SK-N-SH (cell line): ENCODE results near the gene MTREX. TPM values are rescaled to one million over a fixed set of nuclear protein-coding genes. Genes with fewer than 3 reads are reported as not detected.

Experiments used
- CTCF ChIA-PET: fragments of 300-600, 350-600 bp; formaldehyde crosslinking; extraction: SDS; loops from one replicate; lab custom pipeline; 2021; lab: Yijun Ruan, JAX
- POLR2A ChIA-PET: fragments of 350-600 bp; sonication (Branson Sonifier 250); formaldehyde crosslinking; extraction: SDS; loops from one replicate; lab custom pipeline; 2020; ENCODE audit warnings: antibody characterized with exemption, inconsistent platforms; lab: Yijun Ruan, JAX
- DNase-seq: peaks from one replicate; pipeline ENCODE4 v3.0.0; 2012
- H2AFZ ChIP-seq: fragments of 200-600 bp; sonication (generic); 2 replicates; pipeline ENCODE4 v1.8.1; 2016; ENCODE audit warnings: antibody characterized with exemption, mild to moderate bottlenecking, low read depth
- H3F3A ChIP-seq: fragments of 200-600 bp; sonication (generic); replicated peaks from 2 replicates; pipeline ENCODE3; 2016; ENCODE audit warnings: antibody characterized with exemption, mild to moderate bottlenecking; ENCODE audit not compliant: insufficient read depth
- H3K27ac ChIP-seq, 2 experiments: fragments of 200-500 bp in 1 of 2; fragments of 200-600 bp in 1 of 2; sonication (Bioruptor generic) in 1 of 2; sonication (generic), shearing (Covaris generic) in 1 of 2; 2 replicates each; pipeline versions ENCODE4 v1.5.1 to v1.6.1; 2014 to 2016; ENCODE audit warnings: low read depth in 2 of 2, inconsistent platforms in 1 of 2, low read length in 1 of 2, mild to moderate bottlenecking in 1 of 2, mixed read lengths in 1 of 2
- H3K27me3 ChIP-seq: fragments of 200-600 bp; sonication (generic), shearing (Covaris generic); 2 replicates; pipeline ENCODE4 v1.6.1; 2016; ENCODE audit warnings: mixed run types; ENCODE audit not compliant: insufficient read depth
- H3K36me3 ChIP-seq, 2 experiments: fragments of 200-500 bp in 1 of 2; fragments of 200-600 bp in 1 of 2; sonication (Bioruptor generic) in 1 of 2; sonication (generic) in 1 of 2; replicated peaks in 1 of 2; 2 replicates each; pipeline versions ENCODE3 to v1.5.1; 2014 to 2016; ENCODE audit warnings: low read length in 1 of 2, mild to moderate bottlenecking in 1 of 2; ENCODE audit not compliant: insufficient read depth in 2 of 2, control insufficient read depth in 1 of 2
- H3K4me1 ChIP-seq, 2 experiments: fragments of 200-500 bp in 1 of 2; fragments of 200-600 bp in 1 of 2; sonication (Bioruptor generic) in 1 of 2; sonication (generic), shearing (Covaris generic) in 1 of 2; 2 replicates each; pipeline versions ENCODE4 v1.5.1 to v1.6.1; 2014 to 2016; ENCODE audit warnings: low read depth in 1 of 2, low read length in 1 of 2, mixed run types in 1 of 2; ENCODE audit not compliant: insufficient read depth in 2 of 2, control insufficient read depth in 1 of 2
- H3K4me2 ChIP-seq: fragments of 200-600 bp; sonication (generic), shearing (Covaris generic); 2 replicates; pipeline ENCODE4 v1.6.1; 2017; ENCODE audit warnings: mixed run types
- H3K4me3 ChIP-seq, 2 experiments: fragments of 200-500 bp in 1 of 2; fragments of 200-600 bp in 1 of 2; sonication (Bioruptor generic) in 1 of 2; sonication (generic), shearing (Covaris generic) in 1 of 2; 2 replicates each; pipeline versions ENCODE4 v1.5.1 to v1.8.1; 2014 to 2016; ENCODE audit warnings: low read depth in 2 of 2, inconsistent platforms in 1 of 2, low read length in 1 of 2, mild to moderate bottlenecking in 1 of 2, mixed read lengths in 1 of 2, moderate library complexity in 1 of 2
- H3K79me2 ChIP-seq: fragments of 200-600 bp; sonication (generic); 2 replicates; pipeline ENCODE4 v1.8.1; 2017; ENCODE audit warnings: mild to moderate bottlenecking; ENCODE audit not compliant: insufficient read depth
- H3K9ac ChIP-seq: fragments of 200-600 bp; sonication (generic); 2 replicates; pipeline ENCODE4 v1.6.1; 2017; ENCODE audit warnings: mixed run types
- H3K9me2 ChIP-seq: fragments of 200-600 bp; sonication (generic); 2 replicates; pipeline ENCODE4 v1.6.1; 2017; ENCODE audit warnings: mixed run types
- H3K9me3 ChIP-seq: fragments of 200-600 bp; sonication (generic); 2 replicates; pipeline ENCODE4 v1.6.1; 2017; ENCODE audit warnings: mixed run types, mild to moderate bottlenecking, moderate library complexity
- H4K20me1 ChIP-seq: fragments of 200-600 bp; sonication (generic); 2 replicates; pipeline ENCODE4 v1.6.1; 2017; ENCODE audit warnings: mild to moderate bottlenecking, mixed run types; ENCODE audit not compliant: insufficient read depth
- CHD2 ChIP-seq: fragments of 150-350 bp; IDR thresholded peaks from 2 replicates; pipeline ENCODE4 v1.6.1; 2018; ENCODE audit warnings: low read length; ENCODE audit not compliant: partially characterized antibody
- EP300 ChIP-seq, 2 experiments: IDR thresholded peaks; 2 replicates each; pipeline versions ENCODE4 v1.4.0 to v1.6.1; 2012; ENCODE audit warnings: borderline replicate concordance in 1 of 2, low read depth in 1 of 2, low read length in 1 of 2
- EZH2phosphoT487 ChIP-seq: fragments of 200-600 bp; sonication (generic); IDR thresholded peaks from 2 replicates; pipeline ENCODE4 v1.6.1; 2017; ENCODE audit warnings: low read depth, mixed run types, mild to moderate bottlenecking, antibody characterized with exemption, moderate library complexity, borderline replicate concordance
- FOXJ3 ChIP-seq: sonication (generic); formaldehyde crosslinking; IDR thresholded peaks from 2 replicates; pipeline ENCODE4 v1.5.1; 2020; ENCODE audit warnings: mild to moderate bottlenecking, missing genetic modification reagents
- GATA2 ChIP-seq: sonication (generic); formaldehyde crosslinking; IDR thresholded peaks from 2 replicates; pipeline ENCODE4 v1.5.0; 2020; ENCODE audit warnings: mild to moderate bottlenecking, missing genetic modification reagents
- MEF2A ChIP-seq: IDR thresholded peaks from 2 replicates; pipeline ENCODE4 v1.4.0; 2012; ENCODE audit warnings: low read depth, borderline replicate concordance
- NFIC ChIP-seq: IDR thresholded peaks from 2 replicates; pipeline ENCODE4 v1.4.0; 2012; ENCODE audit warnings: borderline replicate concordance
- NRF1 ChIP-seq: IDR thresholded peaks from 2 replicates; pipeline ENCODE4 v1.6.1; 2012; ENCODE audit warnings: low read depth, mild to moderate bottlenecking, low read length
- POLR2AphosphoS5 ChIP-seq: IDR thresholded peaks from 2 replicates; pipeline ENCODE4 v1.6.1; 2012; ENCODE audit warnings: low read depth, low read length
- RCOR1 ChIP-seq: fragments of 150-350 bp; IDR thresholded peaks from 2 replicates; pipeline ENCODE4 v1.6.1; 2017; ENCODE audit warnings: antibody characterized with exemption, low read length
- RXRA ChIP-seq: IDR thresholded peaks from 2 replicates; pipeline ENCODE4 v1.4.0; 2012; ENCODE audit warnings: low read depth, mild to moderate bottlenecking, borderline replicate concordance
- SMC3 ChIP-seq: IDR thresholded peaks from 2 replicates; pipeline ENCODE4 v1.6.1; 2012; ENCODE audit warnings: low read depth, low read length, improper control_type of control experiment
- WGBS: methylation state at CpG from one replicate; pipeline ENCODE4 v1.1.6; 2017; ENCODE audit warnings: low lambda C conversion rate; 5-methylcytosine and 5-hydroxymethylcytosine counted together
- polyA plus RNA-seq, 3 experiments: library from polyadenylated mRNA; depleted of rRNA; stranded (reverse); fragments of >200 nt; gene quantifications; 2 replicates each; pipeline ENCODE4 v1.2.3, GENCODE V29; 2012
- TF ChIP-seq, protein P1 (sequence below): fragments of 200-600 bp; sonication (generic); IDR thresholded peaks from 2 replicates; pipeline ENCODE4 v1.6.1; 2017; ENCODE audit warnings: antibody characterized with exemption, mild to moderate bottlenecking, moderate library complexity
- TF ChIP-seq, protein P2 (sequence below): IDR thresholded peaks from 2 replicates; pipeline ENCODE4 v1.6.1; 2012; ENCODE audit warnings: mild to moderate bottlenecking, low read depth, low read length, moderate library complexity
- TF ChIP-seq, protein P3 (sequence below): IDR thresholded peaks from 2 replicates; pipeline ENCODE4 v1.4.0; 2012; ENCODE audit warnings: low read depth

Gene MTREX
- polyA plus RNA-seq, 1 of the 3 experiments (the other 2 are of a cell fraction): 11.2 TPM

DNA sequence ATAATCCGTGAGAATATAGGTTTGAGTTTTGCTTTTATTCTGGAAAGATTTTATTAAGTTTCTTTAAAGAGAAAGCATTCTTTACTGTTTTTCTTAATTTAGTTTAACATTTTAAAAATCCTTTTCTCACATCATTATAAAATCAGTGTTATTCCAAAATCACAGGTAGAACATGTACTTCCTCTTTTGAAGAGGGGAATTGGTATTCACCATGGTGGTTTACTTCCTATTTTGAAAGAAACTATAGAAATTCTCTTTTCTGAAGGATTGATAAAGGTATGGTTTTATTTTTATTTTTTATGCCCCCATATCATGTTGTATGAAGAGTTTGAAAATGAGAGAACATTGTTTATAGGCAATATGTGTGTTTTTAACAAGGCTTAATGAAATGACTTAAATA lies 43.0 kb downstream of the MTREX start:
- POLR2A ChIA-PET: no interaction called here
- no peaks in the 10 kb centered on the region for H3K27me3 ChIP-seq
- H3K9me2 ChIP-seq: no peaks in the 10 kb centered on the region
- no peak for TF ChIP-seq SMC3
- TF ChIP-seq, protein P1, sequence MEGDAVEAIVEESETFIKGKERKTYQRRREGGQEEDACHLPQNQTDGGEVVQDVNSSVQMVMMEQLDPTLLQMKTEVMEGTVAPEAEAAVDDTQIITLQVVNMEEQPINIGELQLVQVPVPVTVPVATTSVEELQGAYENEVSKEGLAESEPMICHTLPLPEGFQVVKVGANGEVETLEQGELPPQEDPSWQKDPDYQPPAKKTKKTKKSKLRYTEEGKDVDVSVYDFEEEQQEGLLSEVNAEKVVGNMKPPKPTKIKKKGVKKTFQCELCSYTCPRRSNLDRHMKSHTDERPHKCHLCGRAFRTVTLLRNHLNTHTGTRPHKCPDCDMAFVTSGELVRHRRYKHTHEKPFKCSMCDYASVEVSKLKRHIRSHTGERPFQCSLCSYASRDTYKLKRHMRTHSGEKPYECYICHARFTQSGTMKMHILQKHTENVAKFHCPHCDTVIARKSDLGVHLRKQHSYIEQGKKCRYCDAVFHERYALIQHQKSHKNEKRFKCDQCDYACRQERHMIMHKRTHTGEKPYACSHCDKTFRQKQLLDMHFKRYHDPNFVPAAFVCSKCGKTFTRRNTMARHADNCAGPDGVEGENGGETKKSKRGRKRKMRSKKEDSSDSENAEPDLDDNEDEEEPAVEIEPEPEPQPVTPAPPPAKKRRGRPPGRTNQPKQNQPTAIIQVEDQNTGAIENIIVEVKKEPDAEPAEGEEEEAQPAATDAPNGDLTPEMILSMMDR: no peak
- TF ChIP-seq NRF1: no peak
- TF ChIP-seq MEF2A: no peak
- no peak for TF ChIP-seq CHD2
- TF ChIP-seq FOXJ3 (CRISPR knock-in tag): no peak
- TF ChIP-seq NFIC: no peak
- TF ChIP-seq POLR2AphosphoS5: no peak
- TF ChIP-seq EZH2phosphoT487: no peak
- no peak for TF ChIP-seq RXRA
- TF ChIP-seq, protein P2, sequence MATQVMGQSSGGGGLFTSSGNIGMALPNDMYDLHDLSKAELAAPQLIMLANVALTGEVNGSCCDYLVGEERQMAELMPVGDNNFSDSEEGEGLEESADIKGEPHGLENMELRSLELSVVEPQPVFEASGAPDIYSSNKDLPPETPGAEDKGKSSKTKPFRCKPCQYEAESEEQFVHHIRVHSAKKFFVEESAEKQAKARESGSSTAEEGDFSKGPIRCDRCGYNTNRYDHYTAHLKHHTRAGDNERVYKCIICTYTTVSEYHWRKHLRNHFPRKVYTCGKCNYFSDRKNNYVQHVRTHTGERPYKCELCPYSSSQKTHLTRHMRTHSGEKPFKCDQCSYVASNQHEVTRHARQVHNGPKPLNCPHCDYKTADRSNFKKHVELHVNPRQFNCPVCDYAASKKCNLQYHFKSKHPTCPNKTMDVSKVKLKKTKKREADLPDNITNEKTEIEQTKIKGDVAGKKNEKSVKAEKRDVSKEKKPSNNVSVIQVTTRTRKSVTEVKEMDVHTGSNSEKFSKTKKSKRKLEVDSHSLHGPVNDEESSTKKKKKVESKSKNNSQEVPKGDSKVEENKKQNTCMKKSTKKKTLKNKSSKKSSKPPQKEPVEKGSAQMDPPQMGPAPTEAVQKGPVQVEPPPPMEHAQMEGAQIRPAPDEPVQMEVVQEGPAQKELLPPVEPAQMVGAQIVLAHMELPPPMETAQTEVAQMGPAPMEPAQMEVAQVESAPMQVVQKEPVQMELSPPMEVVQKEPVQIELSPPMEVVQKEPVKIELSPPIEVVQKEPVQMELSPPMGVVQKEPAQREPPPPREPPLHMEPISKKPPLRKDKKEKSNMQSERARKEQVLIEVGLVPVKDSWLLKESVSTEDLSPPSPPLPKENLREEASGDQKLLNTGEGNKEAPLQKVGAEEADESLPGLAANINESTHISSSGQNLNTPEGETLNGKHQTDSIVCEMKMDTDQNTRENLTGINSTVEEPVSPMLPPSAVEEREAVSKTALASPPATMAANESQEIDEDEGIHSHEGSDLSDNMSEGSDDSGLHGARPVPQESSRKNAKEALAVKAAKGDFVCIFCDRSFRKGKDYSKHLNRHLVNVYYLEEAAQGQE: no peak
- TF ChIP-seq, protein P3, sequence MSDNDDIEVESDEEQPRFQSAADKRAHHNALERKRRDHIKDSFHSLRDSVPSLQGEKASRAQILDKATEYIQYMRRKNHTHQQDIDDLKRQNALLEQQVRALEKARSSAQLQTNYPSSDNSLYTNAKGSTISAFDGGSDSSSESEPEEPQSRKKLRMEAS: no peak
- TF ChIP-seq GATA2 (CRISPR knock-in tag): no peak
- no peak for TF ChIP-seq EP300 (IDR thresholded peaks at IDR 0.05; ENCODE audit: borderline replicate concordance in 1 of 2, low read depth in 1 of 2, low read length in 1 of 2)
- no peak for TF ChIP-seq RCOR1
- no peaks in the 10 kb centered on the region for H4K20me1 ChIP-seq
- no peak overlapping the region for H3K4me3 ChIP-seq
- no peaks in the 10 kb centered on the region for H3F3A ChIP-seq
- DNase-seq: no peak
- H3K9me3 ChIP-seq: no peaks in the 10 kb centered on the region
- no peaks in the 10 kb centered on the region for H3K4me1 ChIP-seq
- WGBS: 92% methylated on average over 1 of the region's 1 CpG
- no peak overlapping the region for H3K27ac ChIP-seq
- peaks cover 76 to 84% of the 10 kb centered on the region in 2 experiments for H3K36me3 ChIP-seq
- no peaks in the 10 kb centered on the region for H3K79me2 ChIP-seq
- no peak overlapping the region for H2AFZ ChIP-seq
- H3K4me2 ChIP-seq: no peak overlapping the region
- CTCF ChIA-PET: no interaction called here
- H3K9ac ChIP-seq: no peak overlapping the region
